ENCODE measurements around the gene RGPD4. TPM values are rescaled to one million over a fixed set of nuclear protein-coding genes. Genes with fewer than 3 reads are reported as not detected.

The RGPD4 gene
- total RNA-seq, 1 experiment from 2014 or later = 0.07 TPM

DNA sequence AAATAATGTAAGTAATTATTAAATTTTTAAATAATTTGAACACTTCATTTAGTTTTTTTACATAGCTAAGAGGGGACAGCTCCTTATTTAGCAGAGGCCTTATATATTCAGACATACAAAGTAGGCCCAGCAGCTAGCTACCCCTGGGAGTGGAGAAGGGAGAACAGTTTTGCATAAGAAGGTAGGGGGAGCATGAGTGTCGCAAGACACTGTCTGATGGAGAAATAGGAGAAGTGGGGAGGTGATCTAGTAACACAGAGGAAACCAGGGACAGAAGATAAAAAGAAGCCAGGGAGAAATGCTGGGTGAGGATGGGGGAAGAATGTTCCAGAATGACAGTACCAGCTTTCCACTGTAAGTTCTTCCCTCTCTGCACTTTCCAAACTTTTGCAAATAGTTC lies 16.0 kb upstream of the RGPD4 start:
- H3K36me3 ChIP-seq (ENCODE audit: control insufficient read depth in 1 of 2, insufficient read depth in 2 of 2, low read length in 2 of 2) = no peaks in the 10 kb centered on the region
- intact Hi-C loops (cut with micrococcal nuclease) = no loop called here
- POLR2A ChIA-PET = no interaction called here
- no peaks in the 10 kb centered on the region for H3K4me1 ChIP-seq (ENCODE audit: control insufficient read depth in 1 of 2, insufficient read depth in 2 of 2, low read length in 2 of 2)
- H3K27ac ChIP-seq (ENCODE audit: low read depth, low read length) = no peak overlapping the region
- no peak overlapping the region for H2AFZ ChIP-seq (ENCODE audit: low read depth, low read length, poor library complexity, severe bottlenecking)
- H3K9ac ChIP-seq (ENCODE audit: low read length) = no peak overlapping the region
- ATAC-seq (no peak), DNase-seq (ENCODE audit: low read depth, low spot score) (no peak)
- CTCF ChIA-PET = no interaction called here
- H4K20me1 ChIP-seq (ENCODE audit: insufficient read depth) = no peaks in the 10 kb centered on the region
- TF ChIP-seq, protein P1, sequence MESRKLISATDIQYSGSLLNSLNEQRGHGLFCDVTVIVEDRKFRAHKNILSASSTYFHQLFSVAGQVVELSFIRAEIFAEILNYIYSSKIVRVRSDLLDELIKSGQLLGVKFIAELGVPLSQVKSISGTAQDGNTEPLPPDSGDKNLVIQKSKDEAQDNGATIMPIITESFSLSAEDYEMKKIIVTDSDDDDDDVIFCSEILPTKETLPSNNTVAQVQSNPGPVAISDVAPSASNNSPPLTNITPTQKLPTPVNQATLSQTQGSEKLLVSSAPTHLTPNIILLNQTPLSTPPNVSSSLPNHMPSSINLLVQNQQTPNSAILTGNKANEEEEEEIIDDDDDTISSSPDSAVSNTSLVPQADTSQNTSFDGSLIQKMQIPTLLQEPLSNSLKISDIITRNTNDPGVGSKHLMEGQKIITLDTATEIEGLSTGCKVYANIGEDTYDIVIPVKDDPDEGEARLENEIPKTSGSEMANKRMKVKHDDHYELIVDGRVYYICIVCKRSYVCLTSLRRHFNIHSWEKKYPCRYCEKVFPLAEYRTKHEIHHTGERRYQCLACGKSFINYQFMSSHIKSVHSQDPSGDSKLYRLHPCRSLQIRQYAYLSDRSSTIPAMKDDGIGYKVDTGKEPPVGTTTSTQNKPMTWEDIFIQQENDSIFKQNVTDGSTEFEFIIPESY (IDR thresholded peaks at IDR 0.05; ENCODE audit: extremely low read depth, insufficient replicate concordance, low read length) = no peak
- TF ChIP-seq ZNF274 (IDR thresholded peaks at IDR 0.05; ENCODE audit: low read depth, low read length) (no peak), YY1 (IDR thresholded peaks at IDR 0.05; ENCODE audit: extremely low read depth, insufficient replicate concordance, low read depth, low read length) (no peak), CBX3 (IDR thresholded peaks at IDR 0.05; ENCODE audit: low read depth) (no peak), EZH2 (IDR thresholded peaks at IDR 0.05) (no peak), FOSL1 (IDR thresholded peaks at IDR 0.05; ENCODE audit: low read depth) (no peak), TCF7L2 (IDR thresholded peaks at IDR 0.05; ENCODE audit: borderline replicate concordance, extremely low read depth, insufficient read depth, insufficient read length) (no peak), EGR1 (IDR thresholded peaks at IDR 0.05; ENCODE audit: low read depth) (no peak), POLR2A (IDR thresholded peaks at IDR 0.05; ENCODE audit: borderline replicate concordance, extremely low read depth, insufficient read depth, insufficient read length) (no peak)
- TF ChIP-seq, protein P2, sequence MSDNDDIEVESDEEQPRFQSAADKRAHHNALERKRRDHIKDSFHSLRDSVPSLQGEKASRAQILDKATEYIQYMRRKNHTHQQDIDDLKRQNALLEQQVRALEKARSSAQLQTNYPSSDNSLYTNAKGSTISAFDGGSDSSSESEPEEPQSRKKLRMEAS (IDR thresholded peaks at IDR 0.05) = no peak
- TF ChIP-seq, protein P3, sequence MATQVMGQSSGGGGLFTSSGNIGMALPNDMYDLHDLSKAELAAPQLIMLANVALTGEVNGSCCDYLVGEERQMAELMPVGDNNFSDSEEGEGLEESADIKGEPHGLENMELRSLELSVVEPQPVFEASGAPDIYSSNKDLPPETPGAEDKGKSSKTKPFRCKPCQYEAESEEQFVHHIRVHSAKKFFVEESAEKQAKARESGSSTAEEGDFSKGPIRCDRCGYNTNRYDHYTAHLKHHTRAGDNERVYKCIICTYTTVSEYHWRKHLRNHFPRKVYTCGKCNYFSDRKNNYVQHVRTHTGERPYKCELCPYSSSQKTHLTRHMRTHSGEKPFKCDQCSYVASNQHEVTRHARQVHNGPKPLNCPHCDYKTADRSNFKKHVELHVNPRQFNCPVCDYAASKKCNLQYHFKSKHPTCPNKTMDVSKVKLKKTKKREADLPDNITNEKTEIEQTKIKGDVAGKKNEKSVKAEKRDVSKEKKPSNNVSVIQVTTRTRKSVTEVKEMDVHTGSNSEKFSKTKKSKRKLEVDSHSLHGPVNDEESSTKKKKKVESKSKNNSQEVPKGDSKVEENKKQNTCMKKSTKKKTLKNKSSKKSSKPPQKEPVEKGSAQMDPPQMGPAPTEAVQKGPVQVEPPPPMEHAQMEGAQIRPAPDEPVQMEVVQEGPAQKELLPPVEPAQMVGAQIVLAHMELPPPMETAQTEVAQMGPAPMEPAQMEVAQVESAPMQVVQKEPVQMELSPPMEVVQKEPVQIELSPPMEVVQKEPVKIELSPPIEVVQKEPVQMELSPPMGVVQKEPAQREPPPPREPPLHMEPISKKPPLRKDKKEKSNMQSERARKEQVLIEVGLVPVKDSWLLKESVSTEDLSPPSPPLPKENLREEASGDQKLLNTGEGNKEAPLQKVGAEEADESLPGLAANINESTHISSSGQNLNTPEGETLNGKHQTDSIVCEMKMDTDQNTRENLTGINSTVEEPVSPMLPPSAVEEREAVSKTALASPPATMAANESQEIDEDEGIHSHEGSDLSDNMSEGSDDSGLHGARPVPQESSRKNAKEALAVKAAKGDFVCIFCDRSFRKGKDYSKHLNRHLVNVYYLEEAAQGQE (IDR thresholded peaks at IDR 0.05; ENCODE audit: low read depth) = no peak
- TF ChIP-seq, protein P4, sequence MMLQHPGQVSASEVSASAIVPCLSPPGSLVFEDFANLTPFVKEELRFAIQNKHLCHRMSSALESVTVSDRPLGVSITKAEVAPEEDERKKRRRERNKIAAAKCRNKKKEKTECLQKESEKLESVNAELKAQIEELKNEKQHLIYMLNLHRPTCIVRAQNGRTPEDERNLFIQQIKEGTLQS (IDR thresholded peaks at IDR 0.05) = no peak
- TF ChIP-seq, protein P5, sequence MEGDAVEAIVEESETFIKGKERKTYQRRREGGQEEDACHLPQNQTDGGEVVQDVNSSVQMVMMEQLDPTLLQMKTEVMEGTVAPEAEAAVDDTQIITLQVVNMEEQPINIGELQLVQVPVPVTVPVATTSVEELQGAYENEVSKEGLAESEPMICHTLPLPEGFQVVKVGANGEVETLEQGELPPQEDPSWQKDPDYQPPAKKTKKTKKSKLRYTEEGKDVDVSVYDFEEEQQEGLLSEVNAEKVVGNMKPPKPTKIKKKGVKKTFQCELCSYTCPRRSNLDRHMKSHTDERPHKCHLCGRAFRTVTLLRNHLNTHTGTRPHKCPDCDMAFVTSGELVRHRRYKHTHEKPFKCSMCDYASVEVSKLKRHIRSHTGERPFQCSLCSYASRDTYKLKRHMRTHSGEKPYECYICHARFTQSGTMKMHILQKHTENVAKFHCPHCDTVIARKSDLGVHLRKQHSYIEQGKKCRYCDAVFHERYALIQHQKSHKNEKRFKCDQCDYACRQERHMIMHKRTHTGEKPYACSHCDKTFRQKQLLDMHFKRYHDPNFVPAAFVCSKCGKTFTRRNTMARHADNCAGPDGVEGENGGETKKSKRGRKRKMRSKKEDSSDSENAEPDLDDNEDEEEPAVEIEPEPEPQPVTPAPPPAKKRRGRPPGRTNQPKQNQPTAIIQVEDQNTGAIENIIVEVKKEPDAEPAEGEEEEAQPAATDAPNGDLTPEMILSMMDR (IDR thresholded peaks at IDR 0.05 in 2 of 3, conservative IDR thresholded peaks at IDR 0.05 in 1 of 3; ENCODE audit: borderline replicate concordance in 1 of 3, insufficient read depth in 1 of 3, low read depth in 2 of 3, low read length in 2 of 3) = no peak
- H3K4me3 ChIP-seq (replicated peaks in 1 of 2; ENCODE audit: low read depth in 1 of 2, low read length in 2 of 2) = no peak overlapping the region
- H3K9me3 ChIP-seq (ENCODE audit: control insufficient read depth in 1 of 2, insufficient read depth in 1 of 2, low read depth in 1 of 2, low read length in 2 of 2) = peaks cover 0 to 31% of the 10 kb centered on the region in 2 experiments; a peak in 2 of 4 replicates
- no peaks in the 10 kb centered on the region for H3K9me2 ChIP-seq (ENCODE audit: insufficient read depth)
- no peaks in the 10 kb centered on the region for H3K27me3 ChIP-seq (ENCODE audit: insufficient read depth, low read length)
- RAD21 ChIA-PET (ENCODE audit: low non-redundant PET in 1 of 2, low total read pairs in 2 of 2, uncharacterized antibody in 2 of 2, unreplicated experiment in 2 of 2) = no interaction called here
- H3K79me2 ChIP-seq (ENCODE audit: insufficient read depth, low read length) = no peaks in the 10 kb centered on the region
- no peak overlapping the region for H3K4me2 ChIP-seq (ENCODE audit: low read length)
- no TSS peak for BruUV-seq (replicated peaks)

All from HCT116 (cell line).